ENCODE data around the gene WNT1.

GRCh38 chr12:48967991-48968390 lies 10.1 kb upstream of the WNT1 start:
- TF ChIP-seq CTCF (IDR thresholded peaks at IDR 0.05) (no peak), EZH2 (IDR thresholded peaks at IDR 0.05) (no peak)
